Panc1 (cell line): ENCODE data around the gene L2HGDH. TPM values are rescaled to one million over a fixed set of nuclear protein-coding genes. Genes with fewer than 3 reads are reported as not detected.

Experiments used
- ATAC-seq: fragments of 200-7000 bp; cut with Tn5 transposase; 2 replicates; pipeline ENCODE4 v1.9.1; 2020; ENCODE audit warnings: mild to moderate bottlenecking, moderate library complexity
- BruUV-seq: library from RNA; stranded (reverse); fragments of 400-500 nt; replicated peaks from 2 replicates; lab custom pipeline; 2021; lab: Mats Ljungman, UMichigan
- CTCF ChIA-PET: fragments of 300-600 bp; sonication (Branson Sonifier 250); formaldehyde crosslinking; loops from one replicate; lab custom pipeline; 2022; ENCODE audit warnings: antibody characterized with exemption; lab: Charles Lee
- POLR2A ChIA-PET: fragments of 300-600 bp; sonication (Branson Sonifier 250); formaldehyde crosslinking; loops from one replicate; lab custom pipeline; 2022; ENCODE audit warnings: antibody characterized with exemption; lab: Charles Lee
- DNase-seq: peaks from one replicate; pipeline ENCODE4 v3.0.0-alpha.2; 2010; ENCODE audit warnings: low read depth, low spot score
- H3K27ac ChIP-seq: 2 replicates; pipeline ENCODE4 v1.5.1; 2011; ENCODE audit warnings: mild to moderate bottlenecking, low read length, inconsistent platforms
- H3K27me3 ChIP-seq: fragments of 200-500 bp; sonication (Bioruptor generic); 2 replicates; pipeline ENCODE4 v1.6.0; 2014; ENCODE audit warnings: low read length, inconsistent platforms; ENCODE audit not compliant: control insufficient read depth, insufficient read depth
- H3K36me3 ChIP-seq: fragments of 200-500 bp; sonication (Bioruptor generic); 2 replicates; pipeline ENCODE4 v1.5.1; 2014; ENCODE audit warnings: inconsistent platforms, mild to moderate bottlenecking, low read length, moderate library complexity; ENCODE audit not compliant: control insufficient read depth, insufficient read depth
- H3K4me1 ChIP-seq: 2 replicates; pipeline ENCODE4 v1.5.1; 2011; ENCODE audit warnings: inconsistent platforms, mild to moderate bottlenecking, low read length, moderate library complexity; ENCODE audit not compliant: control insufficient read depth, insufficient read depth
- H3K4me3 ChIP-seq, 2 experiments: 2 replicates each; pipeline ENCODE4 v1.5.1; 2011 to 2012; ENCODE audit warnings: low read depth in 2 of 2, low read length in 2 of 2, mild to moderate bottlenecking in 2 of 2, inconsistent platforms in 1 of 2, moderate library complexity in 1 of 2
- H3K9me3 ChIP-seq: fragments of 200-500 bp; sonication (Bioruptor generic); 2 replicates; pipeline ENCODE4 v1.5.1; 2014; ENCODE audit warnings: low read depth, mild to moderate bottlenecking, inconsistent platforms, low read length, moderate library complexity; ENCODE audit not compliant: control insufficient read depth, insufficient read depth
- CTCF ChIP-seq: fragments of 450-650 bp; IDR thresholded peaks from 2 replicates; pipeline ENCODE4 v1.5.1; 2017; ENCODE audit warnings: mild to moderate bottlenecking
- POLR2AphosphoS5 ChIP-seq: IDR thresholded peaks from 2 replicates; pipeline ENCODE4 v1.6.1; 2012; ENCODE audit warnings: mild to moderate bottlenecking, low read depth, low read length, moderate library complexity
- REST ChIP-seq, 2 experiments: IDR thresholded peaks; 2 replicates each; pipeline ENCODE4 v1.6.1; 2011 to 2012; ENCODE audit warnings: low read depth in 2 of 2, control low read depth in 1 of 2, low read length in 1 of 2, mild to moderate bottlenecking in 1 of 2, moderate library complexity in 1 of 2; ENCODE audit not compliant: insufficient read depth in 1 of 2
- SIN3A ChIP-seq: IDR thresholded peaks from 2 replicates; pipeline ENCODE4 v1.6.1; 2012; ENCODE audit warnings: low read depth, mild to moderate bottlenecking, low read length, moderate library complexity, borderline replicate concordance; ENCODE audit not compliant: insufficient read depth
- TCF7L2 ChIP-seq: IDR thresholded peaks from 2 replicates; pipeline ENCODE4 v1.6.1; 2011; ENCODE audit warnings: mild to moderate bottlenecking, low read depth, low read length, inconsistent platforms
- in situ Hi-C: cut with HindIII; loops from 2 replicates; pipeline ENCODE4 v1.10.0; 2016; ENCODE audit warnings: low sequenced_read_pairs, low pct_unique_long_range_greater_than_20kb
- intact Hi-C: fragments of 100-400 bp; cut with micrococcal nuclease; formaldehyde crosslinking; loops from one replicate; pipeline ENCODE4 v1.10.0; 2022; ENCODE audit not compliant: unreplicated experiment
- total RNA-seq: library from RNA; stranded (reverse); gene quantifications from one replicate; pipeline ENCODE4 v1.2.1, GENCODE V29; 2021; ENCODE audit not compliant: unreplicated experiment

L2HGDH gene
- total RNA-seq, 1 experiment from 2014 or later = 15.0 TPM

- no peak for ATAC-seq
- TF ChIP-seq TCF7L2 (no peak), POLR2AphosphoS5 (no peak), REST (IDR thresholded peaks at IDR 0.05; ENCODE audit: insufficient read depth in 1 of 2, low read depth in 2 of 2, low read length in 1 of 2) (no peak), CTCF (no peak), SIN3A (no peak)
- in situ Hi-C loops = no loop called here
Observed at GRCh38 chr14:50353126-50353525, 41.1 kb upstream of the L2HGDH start.

GRCh38 chr14:50352584-50352983 lies 40.6 kb upstream of the L2HGDH start:
- POLR2A ChIA-PET = no interaction called here
- intact Hi-C loops = no loop called here

More at GRCh38 chr14:50353126-50353525, 41.1 kb upstream of the L2HGDH start:
- intact Hi-C loops = no loop called here
- Histone ChIP-seq H3K4me1 (no peaks in the 10 kb centered on the region), H3K4me3 (no peak overlapping the region), H3K36me3 (no peaks in the 10 kb centered on the region), H3K9me3 (no peaks in the 10 kb centered on the region), H3K27me3 (no peaks in the 10 kb centered on the region), H3K27ac (no peak overlapping the region)
- POLR2A ChIA-PET = interaction anchor here (0.6 kb wide), 1 partner anchor 21 kb away, joined by 3 read pairs; no protein-coding TSS in a partner anchor
- no TSS peak for BruUV-seq
- CTCF ChIA-PET = no interaction called here
- DNase-seq = no peak

More at GRCh38 chr14:50352584-50352983, 40.6 kb upstream of the L2HGDH start:
- DNase-seq = no peak
- no peaks in the 10 kb centered on the region for H3K36me3 ChIP-seq
- no peaks in the 10 kb centered on the region for H3K27me3 ChIP-seq
- in situ Hi-C loops = no loop called here
- H3K9me3 ChIP-seq = no peaks in the 10 kb centered on the region
- BruUV-seq = no TSS peak
- CTCF ChIA-PET = no interaction called here
- no peak overlapping the region for H3K4me3 ChIP-seq
- H3K27ac ChIP-seq = no peak overlapping the region
- TF ChIP-seq POLR2AphosphoS5 (no peak), CTCF (no peak), SIN3A (no peak), TCF7L2 (no peak), REST (IDR thresholded peaks at IDR 0.05; ENCODE audit: insufficient read depth in 1 of 2, low read depth in 2 of 2, low read length in 1 of 2) (no peak)
- ATAC-seq = no peak
- H3K4me1 ChIP-seq = no peaks in the 10 kb centered on the region
